ENCODE results near the gene MEGF8.
A peak's percentile ranks its signal among the peaks of the same experiment; 100 is the strongest.

The MEGF8 gene

GRCh38 chr19:42316223-42317211, 8.9 kb upstream of the MEGF8 start:
- H3K4me3 ChIP-seq (ENCODE audit: low read depth, low read length), result no peak overlapping the region
- TF ChIP-seq CTCF (IDR thresholded peaks at IDR 0.05; ENCODE audit: control insufficient read depth, extremely low read depth, insufficient read depth), result no peak
- DNase-seq (ENCODE audit: low read depth), result no peak

- TF ChIP-seq CTCF (IDR thresholded peaks at IDR 0.05; ENCODE audit: control insufficient read depth, extremely low read depth, insufficient read depth), result no peak
- no peak overlapping the region for H3K4me3 ChIP-seq (ENCODE audit: low read depth, low read length)
- DNase-seq (ENCODE audit: low read depth), result no peak
Observed at GRCh38 chr19:42317535-42317934, 7.9 kb upstream of the MEGF8 start.

GRCh38 chr19:42322305-42322704, 3.1 kb upstream of the MEGF8 start:
- no peak for DNase-seq (ENCODE audit: low read depth)
- no peak for TF ChIP-seq CTCF (IDR thresholded peaks at IDR 0.05; ENCODE audit: control insufficient read depth, extremely low read depth, insufficient read depth)
- no peak overlapping the region for H3K4me3 ChIP-seq (ENCODE audit: low read depth, low read length)

- no peak overlapping the region for H3K4me3 ChIP-seq (ENCODE audit: low read depth, low read length)
- DNase-seq (ENCODE audit: low read depth), result no peak
- TF ChIP-seq CTCF (IDR thresholded peaks at IDR 0.05; ENCODE audit: control insufficient read depth, extremely low read depth, insufficient read depth), result no peak
Observed at GRCh38 chr19:42323473-42323851, 2.0 kb upstream of the MEGF8 start.

GRCh38 chr19:42323852-42324654, 1.4 kb upstream of the MEGF8 start:
- DNase-seq (ENCODE audit: low read depth), result no peak
- no peak overlapping the region for H3K4me3 ChIP-seq (ENCODE audit: low read depth, low read length)
- no peak for TF ChIP-seq CTCF (IDR thresholded peaks at IDR 0.05; ENCODE audit: control insufficient read depth, extremely low read depth, insufficient read depth)

GRCh38 chr19:42324655-42325307, 654 bp upstream of the MEGF8 start:
- TF ChIP-seq CTCF (IDR thresholded peaks at IDR 0.05; ENCODE audit: control insufficient read depth, extremely low read depth, insufficient read depth), result no peak
- no peak for DNase-seq (ENCODE audit: low read depth)
- H3K4me3 ChIP-seq (ENCODE audit: low read depth, low read length), result peak overlapping the region; percentile 15; the same call in 1 of the 2 replicates
